ENCODE measurements around the gene ACSL1.

DNA sequence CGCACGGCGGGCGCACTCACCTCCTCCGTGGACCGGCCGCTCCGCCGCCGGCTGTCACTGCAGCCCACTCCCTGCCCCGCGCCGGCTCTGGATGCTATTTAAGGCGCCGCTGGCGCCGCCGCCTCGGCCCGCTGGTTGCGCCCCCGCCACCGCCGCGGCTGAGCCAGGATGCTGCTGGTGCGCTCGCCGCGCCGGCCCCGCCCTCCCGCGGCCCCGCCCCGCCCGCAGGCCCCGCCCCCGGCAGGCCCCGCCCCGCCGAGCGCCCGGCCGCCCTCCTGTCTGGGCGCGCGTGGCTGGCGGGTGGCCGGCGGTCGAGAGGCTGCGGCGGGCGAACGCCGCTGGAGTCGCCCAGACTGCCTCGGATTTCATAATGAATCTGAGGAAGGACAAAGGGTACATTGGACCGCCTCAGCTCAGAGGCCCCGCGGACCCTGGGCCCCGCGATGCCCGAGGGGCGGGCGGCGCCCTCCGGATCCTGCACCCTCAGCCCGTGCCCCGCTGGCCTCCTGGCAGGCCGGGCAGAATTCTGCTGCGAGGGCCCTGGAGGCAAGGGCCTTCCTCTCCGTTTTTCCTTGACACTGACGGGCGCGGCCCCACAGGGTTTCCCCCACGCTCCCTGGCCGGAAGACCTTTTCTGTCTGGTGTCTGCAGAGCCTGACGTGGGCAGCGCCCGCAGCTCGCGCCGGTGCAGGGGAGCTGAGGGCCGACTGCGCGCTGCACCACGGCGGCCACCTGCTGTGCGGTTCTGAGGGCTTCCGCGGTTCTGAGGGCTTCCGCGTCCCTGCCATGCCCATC, at the start of gene ACSL1:
- TF ChIP-seq, protein P1, sequence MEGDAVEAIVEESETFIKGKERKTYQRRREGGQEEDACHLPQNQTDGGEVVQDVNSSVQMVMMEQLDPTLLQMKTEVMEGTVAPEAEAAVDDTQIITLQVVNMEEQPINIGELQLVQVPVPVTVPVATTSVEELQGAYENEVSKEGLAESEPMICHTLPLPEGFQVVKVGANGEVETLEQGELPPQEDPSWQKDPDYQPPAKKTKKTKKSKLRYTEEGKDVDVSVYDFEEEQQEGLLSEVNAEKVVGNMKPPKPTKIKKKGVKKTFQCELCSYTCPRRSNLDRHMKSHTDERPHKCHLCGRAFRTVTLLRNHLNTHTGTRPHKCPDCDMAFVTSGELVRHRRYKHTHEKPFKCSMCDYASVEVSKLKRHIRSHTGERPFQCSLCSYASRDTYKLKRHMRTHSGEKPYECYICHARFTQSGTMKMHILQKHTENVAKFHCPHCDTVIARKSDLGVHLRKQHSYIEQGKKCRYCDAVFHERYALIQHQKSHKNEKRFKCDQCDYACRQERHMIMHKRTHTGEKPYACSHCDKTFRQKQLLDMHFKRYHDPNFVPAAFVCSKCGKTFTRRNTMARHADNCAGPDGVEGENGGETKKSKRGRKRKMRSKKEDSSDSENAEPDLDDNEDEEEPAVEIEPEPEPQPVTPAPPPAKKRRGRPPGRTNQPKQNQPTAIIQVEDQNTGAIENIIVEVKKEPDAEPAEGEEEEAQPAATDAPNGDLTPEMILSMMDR (IDR thresholded peaks at IDR 0.05; ENCODE audit: low read depth, low read length) = no peak
- no peak for TF ChIP-seq EZH2phosphoT487 (IDR thresholded peaks at IDR 0.05; ENCODE audit: low read depth)

All from OCI-LY3 (cell line).